ENCODE data around the gene KLHL14.

Gene KLHL14

DNA sequence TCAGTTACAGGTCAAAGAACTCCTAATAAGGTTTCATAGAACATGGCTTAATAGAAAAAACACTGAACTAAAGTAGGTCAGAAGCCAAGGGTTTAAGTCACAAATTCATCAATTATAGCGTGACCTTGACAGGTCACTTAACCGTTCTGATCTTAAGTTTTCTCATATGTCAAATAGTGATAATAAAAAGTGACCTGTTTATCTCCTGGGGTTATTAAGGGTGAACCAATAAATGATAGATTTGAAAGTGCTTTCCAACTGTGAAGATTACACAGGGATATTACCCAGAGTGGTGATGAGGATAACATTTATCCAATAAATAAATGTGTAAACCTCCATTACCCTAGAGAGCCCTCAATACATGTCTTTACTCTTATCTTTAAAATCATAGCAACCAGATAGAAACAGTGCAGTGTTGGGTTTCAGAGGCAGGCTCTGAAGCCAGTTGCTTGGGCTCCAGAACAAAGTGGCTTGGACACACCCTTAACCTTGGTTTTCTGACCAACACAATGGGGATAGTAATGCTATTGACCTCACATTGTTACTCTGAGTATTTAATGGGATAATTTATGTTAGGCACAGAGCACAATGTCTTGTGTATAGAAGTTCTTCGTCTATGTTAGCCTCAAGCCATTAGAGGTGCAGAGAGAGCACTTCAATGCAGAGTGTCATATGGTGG, 48.6 kb downstream of the KLHL14 start:
- no peak for DNase-seq (ENCODE audit: low read depth in 3 of 3, low spot score in 1 of 3)

DNA sequence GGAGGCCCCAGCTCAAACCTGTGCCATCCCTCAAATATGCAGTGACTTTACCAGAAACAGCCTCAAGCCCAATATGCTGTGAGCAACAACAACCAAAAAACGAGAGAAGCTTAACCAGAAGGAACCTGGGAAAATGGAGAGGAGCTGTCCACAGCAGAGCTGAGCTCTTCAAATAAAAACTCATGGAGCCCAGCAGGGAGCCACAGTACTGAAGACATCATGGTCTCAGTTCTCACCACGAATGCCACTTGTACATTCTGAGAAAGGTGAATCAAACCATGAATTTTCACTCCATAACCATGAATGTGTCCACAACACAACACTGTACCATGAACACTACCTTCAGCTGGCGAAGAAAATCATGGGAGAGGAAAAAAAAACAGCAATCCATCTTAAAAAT, 50.5 kb downstream of the KLHL14 start:
- DNase-seq (ENCODE audit: low read depth in 3 of 3, low spot score in 1 of 3): no peak

DNA sequence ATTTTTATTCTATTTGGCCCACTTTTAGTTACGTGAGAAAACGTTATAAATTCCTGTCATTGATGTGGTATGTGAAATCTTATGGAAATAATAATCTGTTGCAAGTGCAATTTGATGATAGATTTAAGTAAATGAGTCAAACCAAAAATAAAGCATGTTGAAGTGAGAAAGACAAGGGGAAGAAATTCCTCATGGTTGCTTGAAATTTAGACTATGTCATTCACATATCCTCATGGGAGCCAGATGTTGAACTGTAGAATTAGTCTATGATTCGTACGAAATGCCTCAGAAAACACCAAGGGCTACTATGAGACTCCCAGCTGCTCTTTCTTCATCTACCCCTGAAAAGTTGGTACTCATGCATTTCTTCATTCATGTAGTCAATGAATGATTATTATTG, 55.7 kb downstream of the KLHL14 start:
- DNase-seq (ENCODE audit: low read depth in 3 of 3, low spot score in 1 of 3): no peak

DNA sequence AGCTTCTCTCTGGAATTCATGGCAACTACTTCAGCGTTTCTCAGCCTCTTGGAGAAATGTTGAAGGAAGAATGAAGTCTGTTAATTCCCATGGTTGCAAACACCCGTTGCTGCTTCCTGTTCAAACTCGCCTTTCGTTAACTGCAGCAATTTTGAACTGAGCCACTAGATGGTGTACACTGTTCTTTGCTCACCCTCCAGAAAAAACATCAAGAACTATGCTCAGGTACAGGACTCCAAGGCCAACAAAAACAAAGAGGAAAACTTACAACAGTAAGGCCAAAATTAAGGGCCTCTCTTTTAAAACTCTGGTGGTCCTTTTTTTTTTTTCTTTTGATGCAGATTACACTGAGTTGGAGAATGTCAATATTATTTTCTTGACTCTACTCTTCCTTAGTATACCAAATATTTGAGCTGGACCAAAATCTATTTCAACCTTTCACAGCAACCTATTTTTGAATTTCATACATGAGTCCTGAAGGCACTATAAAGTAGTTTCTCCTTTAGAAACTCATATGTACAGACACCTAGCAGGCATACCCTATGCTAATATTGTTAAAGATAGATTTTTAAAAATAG, 58.2 kb downstream of the KLHL14 start:
- no peak for DNase-seq (ENCODE audit: low read depth in 3 of 3, low spot score in 1 of 3)

DNA sequence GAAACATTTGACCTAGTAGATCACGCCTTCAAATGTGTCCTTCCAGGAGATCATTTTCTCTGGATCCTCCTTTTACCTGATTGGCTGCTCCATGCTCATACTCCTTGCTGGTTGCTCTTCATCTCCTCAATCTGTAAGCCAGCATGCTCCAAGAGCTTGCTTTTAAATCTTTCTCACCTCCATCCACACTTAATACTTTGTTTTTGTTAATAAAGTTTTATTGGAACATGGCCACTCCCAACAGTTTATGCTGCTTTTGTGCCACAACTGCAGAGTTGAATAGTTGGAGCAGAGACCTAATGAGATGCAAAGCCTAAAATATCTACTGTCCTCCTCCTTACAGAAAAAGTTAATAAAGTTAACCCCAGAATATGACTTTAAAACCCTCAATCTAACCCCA, 60.0 kb downstream of the KLHL14 start:
- no peak for DNase-seq (ENCODE audit: low read depth in 3 of 3, low spot score in 1 of 3)

DNA sequence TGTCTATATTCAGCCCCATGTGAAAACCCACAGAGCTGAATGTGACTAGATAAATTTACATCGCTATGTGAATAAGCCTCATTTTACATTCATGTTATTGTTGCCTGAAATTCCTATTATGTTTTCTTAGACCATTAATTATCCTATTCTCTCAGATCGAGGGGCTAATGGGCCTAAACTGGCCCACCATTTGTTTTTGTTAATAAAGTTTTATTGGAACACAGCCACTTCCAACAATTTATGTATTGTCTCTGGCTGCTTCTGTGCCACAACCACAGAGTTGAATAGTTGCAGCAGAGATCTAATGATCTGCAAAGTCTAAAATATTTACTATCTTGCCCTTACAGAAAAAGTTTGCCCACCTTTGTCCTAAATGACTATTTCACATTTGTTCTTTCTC, 61.0 kb downstream of the KLHL14 start:
- no peak for DNase-seq (ENCODE audit: low read depth in 3 of 3, low spot score in 1 of 3)

DNA sequence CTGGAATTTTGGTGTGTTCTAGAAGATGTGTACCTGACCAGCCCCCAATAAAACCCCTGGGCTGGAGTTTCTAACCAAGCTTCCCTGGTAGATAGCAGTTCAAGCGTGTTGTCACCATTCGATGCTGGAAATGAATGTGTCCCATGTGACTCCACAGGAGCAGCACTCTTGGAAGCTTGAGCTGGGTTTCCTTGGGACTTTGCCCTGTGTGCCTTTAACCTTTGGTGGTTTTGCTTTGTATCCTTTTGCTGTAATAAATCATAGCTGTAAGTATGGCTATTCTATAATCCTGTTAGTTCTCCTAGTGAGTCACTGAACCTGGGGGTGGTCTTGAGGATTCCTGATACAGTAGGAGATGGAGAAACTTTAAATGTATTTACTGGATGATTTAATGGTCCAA, 65.2 kb downstream of the KLHL14 start:
- DNase-seq (ENCODE audit: low read depth in 3 of 3, low spot score in 1 of 3): no peak

DNA sequence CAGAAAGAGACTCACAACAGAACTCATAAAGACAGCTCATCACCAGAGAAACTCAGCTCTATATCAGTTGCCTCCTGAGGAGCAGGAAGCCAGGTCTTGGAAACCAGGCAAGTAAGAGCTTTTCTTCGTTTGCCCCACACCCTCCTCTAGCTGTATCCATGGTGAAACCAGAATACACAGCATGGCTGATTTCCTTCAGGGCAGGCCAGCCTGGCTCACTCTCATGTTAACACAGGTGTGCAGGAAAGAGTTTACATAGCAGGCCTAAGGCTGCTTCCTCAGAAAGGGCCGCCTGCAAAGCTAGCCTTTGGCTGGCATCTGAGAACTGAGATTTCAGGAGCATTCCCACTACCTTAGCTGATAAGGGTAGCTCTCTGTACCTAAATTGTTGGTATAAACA, 65.7 kb downstream of the KLHL14 start:
- DNase-seq (ENCODE audit: low read depth in 3 of 3, low spot score in 1 of 3): no peak

DNA sequence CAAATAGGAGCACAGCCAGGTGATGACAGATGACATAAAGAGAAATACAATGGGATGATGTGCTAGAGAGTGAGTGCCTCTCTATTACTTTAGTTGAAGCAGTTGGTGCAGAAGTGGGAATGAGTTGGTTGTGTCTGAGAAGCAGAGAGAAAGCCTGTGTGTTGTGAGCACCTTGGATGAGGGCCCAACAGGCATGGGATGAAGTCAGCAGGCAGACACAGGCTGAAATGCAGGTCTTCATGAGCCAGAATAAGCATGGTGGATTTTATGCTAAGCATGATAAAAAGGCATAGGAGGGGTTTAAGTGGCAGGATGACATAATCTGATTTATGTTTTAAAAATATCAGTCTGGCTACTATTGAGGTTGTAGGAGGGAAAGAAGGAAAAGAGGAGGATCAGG, 71.5 kb downstream of the KLHL14 start:
- no peak for DNase-seq (ENCODE audit: low read depth in 3 of 3, low spot score in 1 of 3)

DNA sequence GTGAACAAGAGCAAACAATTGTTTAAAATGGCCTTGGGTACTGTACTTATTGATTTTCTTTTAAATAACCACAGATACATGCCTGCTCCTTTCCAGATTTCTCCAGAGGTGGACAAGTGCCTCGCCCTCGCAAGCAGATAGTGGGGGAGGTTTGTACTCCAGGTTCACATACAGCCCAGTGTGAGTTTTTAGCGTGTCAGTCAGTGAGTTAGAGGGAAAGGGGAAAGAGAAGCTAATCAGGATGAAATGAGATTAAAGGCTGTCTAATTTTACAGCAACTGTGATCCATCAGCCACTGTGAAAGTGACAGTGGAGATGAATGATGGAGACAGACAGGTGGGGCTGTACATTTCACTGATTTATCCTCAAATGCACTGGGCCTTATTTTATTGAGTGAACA, 74.7 kb downstream of the KLHL14 start:
- DNase-seq (ENCODE audit: low read depth in 3 of 3, low spot score in 1 of 3): no peak

DNA sequence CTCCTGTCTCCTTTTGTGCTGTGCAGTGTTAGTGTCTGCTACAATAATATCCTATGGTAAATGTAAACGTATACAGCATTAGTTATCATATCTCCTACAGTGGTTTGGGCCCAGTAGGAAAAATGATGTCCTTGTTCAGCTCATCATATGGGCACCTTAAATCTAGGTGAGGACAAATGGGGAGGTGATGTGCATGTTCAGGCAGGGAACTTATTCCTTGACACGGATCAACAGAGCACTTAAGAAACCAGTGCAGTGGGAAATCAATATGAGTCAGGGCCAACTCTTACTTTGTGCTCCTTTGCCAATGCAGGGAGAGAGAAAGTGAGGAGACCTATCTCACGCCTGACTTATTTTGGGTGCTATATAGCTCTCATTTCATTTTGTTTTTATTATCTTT, 76.4 kb downstream of the KLHL14 start:
- no peak for DNase-seq (ENCODE audit: low read depth in 3 of 3, low spot score in 1 of 3)

DNA sequence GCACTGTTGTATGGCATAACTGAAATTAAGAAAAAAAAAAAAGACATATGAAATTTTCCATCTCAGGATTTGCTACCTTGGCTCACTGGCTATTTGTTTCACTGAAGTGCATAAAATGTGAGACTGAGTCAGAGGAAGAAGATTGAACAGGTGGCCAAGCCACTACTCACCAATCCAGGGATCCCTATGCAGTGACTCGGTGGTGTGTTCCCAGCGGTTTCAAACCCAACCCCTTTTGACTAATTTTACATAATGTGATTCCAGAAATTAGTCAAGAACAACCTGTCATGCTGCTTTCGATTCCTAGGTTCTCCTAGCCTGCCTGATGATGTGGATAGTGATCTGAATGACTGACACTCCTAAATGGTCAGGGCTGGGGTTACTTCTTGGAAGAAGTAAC, 77.3 kb downstream of the KLHL14 start:
- no peak for DNase-seq (ENCODE audit: low read depth in 3 of 3, low spot score in 1 of 3)

DNA sequence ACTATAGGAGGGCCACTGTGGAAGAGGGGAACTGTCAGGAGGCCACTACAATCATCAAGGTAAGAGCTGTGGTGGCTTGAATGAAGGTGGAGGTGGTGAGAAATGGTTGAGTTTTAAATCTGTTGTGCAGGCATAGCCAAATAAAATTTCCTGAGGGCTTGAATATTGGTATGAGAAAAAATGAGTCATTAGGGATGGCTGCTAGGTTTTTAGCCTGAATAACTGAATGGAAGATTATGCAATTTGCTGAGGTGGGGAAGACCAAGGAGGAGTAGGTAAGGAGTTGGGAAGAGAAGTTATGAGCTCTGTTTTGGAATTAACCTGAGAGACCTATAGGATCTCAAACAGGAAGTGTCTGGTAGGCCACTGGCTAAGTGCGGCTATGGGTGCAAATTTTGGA, 84.0 kb downstream of the KLHL14 start:
- DNase-seq (ENCODE audit: low read depth in 3 of 3, low spot score in 1 of 3): no peak

DNA sequence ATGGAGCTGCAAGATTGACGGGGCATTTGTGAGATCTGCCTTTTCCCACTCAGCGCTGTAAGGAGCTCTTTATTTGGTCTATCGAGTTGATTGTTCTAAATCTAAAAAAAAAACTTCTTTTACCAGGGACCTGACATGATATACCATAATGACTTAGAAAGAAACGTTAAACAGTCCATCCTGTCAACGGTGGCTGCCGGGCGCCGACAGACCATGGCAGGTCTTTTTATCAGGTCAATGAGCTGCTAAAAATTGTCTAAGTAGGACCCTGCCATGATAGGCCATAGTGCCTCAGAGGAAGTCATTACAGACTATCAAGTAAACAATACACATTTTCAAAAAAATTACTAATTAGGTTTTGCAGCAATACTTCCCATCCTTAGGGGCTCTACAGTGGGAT, 87.9 kb downstream of the KLHL14 start:
- no peak for DNase-seq (ENCODE audit: low read depth in 3 of 3, low spot score in 1 of 3)

DNA sequence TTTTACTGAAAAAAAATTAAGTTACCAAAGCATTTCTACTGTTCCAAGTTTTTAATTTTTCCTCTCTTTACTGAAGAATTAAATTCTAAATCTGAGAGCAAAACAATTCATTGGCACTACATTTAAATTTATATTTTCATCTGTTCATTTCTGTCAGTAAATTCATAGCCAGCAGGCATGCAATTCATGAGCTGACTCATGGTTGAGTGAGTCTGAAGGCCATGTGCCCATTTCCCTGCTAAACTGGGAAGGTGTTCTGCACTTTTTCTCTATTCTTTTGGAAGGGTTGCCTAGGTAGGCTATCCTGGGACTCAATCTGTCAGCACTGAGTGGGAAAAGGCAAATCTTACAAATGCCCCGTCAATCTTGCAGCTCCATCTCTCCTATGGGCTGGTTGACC, 88.7 kb downstream of the KLHL14 start:
- DNase-seq (ENCODE audit: low read depth in 3 of 3, low spot score in 1 of 3): no peak

DNA sequence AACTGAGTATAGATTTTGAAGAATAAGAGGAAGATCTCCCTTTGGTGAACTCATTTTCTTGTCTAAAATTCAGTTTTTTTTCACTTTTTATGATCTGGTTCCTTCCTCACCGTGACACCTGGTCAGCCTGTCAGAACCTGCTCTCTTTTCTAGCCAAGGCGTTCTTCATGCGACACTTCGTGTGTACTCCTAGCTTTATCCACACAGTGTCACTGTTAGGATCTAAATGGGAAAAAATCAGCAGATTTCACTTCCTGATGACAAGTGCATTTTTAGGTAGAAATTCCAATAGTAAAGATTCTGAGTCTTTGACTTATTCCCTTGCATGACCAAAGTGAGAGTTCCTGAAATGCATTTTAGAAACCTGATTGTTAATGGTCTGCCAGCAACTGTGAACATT, 89.8 kb downstream of the KLHL14 start:
- no peak for DNase-seq (ENCODE audit: low read depth in 3 of 3, low spot score in 1 of 3)

DNA sequence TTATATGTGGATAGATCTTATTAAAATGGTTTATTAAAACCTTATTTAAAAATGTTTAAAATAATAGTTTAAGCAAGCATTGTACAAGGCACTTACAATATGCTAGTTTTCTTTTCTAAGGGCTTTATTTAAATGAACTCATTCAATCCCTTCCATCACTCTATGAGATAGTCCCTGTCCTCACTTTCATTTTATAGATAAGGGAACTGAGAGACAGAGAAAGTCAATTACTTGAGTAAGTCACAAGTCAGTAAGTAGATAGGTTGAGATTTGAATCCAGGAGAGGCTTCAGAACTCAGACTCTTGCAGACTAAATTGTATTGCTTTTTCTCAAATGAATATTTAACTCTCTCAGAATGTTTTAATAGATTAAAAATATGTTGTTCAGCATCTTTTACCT, 95.2 kb downstream of the KLHL14 start:
- DNase-seq (ENCODE audit: low read depth in 3 of 3, low spot score in 1 of 3): no peak

DNA sequence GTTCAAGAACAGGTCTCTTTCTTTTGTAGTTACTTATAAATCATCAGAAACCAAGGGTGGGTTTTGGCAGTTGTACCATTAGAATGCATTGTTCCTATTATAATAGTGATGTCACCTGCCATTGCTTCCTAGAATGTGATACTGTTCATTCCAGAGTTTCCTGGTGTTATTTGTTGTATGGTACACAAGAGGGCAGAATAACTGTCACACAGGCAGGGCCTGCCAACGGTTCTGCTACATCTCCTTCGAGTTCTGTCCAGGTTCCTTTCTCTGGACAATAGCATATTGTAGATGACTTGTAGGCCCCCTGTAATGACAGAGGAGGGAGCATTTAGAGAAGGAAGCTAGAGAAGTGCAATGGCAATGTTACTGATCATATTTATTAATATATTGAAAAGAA, 98.3 kb downstream of the KLHL14 start:
- no peak for DNase-seq (ENCODE audit: low read depth in 3 of 3, low spot score in 1 of 3)

DNA sequence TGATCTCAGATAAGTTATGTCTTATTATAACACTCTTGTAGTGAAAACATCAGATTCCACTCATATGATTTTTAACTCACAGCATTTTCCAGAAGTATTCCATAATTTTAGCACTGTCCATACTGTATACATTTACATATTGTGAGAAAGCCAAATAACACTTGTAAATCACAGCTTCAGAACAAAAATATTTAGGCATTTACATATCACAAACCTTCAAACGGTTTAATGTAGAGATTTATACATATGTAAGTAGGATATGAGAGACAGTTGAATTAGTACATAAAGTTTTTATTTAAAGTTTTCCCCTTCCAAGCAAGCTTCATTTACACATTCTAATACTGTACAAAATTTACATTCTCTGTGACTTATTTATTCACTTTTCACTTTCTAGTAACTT, 100.4 kb downstream of the KLHL14 start:
- DNase-seq (ENCODE audit: low read depth in 3 of 3, low spot score in 1 of 3): no peak

DNA sequence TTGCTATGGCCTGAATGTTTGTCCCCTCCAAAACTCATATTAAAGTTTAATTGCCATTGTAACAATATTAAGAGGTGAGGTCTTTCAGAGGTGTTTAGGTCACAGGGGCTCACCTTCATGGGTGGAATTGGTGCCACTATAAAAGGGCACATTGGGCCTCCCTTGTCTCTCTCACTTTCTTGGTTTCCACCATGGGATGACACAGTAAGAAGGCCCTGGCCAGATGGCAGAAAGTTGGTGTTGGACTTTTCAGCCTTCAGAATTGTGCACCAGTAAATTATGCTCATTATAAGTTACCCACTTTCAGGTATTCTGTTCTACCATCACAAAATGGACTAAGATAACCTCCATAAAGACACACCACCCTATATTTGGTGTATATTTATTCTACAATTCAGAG, 102.1 kb downstream of the KLHL14 start:
- DNase-seq (ENCODE audit: low read depth in 3 of 3, low spot score in 1 of 3): no peak

DNA sequence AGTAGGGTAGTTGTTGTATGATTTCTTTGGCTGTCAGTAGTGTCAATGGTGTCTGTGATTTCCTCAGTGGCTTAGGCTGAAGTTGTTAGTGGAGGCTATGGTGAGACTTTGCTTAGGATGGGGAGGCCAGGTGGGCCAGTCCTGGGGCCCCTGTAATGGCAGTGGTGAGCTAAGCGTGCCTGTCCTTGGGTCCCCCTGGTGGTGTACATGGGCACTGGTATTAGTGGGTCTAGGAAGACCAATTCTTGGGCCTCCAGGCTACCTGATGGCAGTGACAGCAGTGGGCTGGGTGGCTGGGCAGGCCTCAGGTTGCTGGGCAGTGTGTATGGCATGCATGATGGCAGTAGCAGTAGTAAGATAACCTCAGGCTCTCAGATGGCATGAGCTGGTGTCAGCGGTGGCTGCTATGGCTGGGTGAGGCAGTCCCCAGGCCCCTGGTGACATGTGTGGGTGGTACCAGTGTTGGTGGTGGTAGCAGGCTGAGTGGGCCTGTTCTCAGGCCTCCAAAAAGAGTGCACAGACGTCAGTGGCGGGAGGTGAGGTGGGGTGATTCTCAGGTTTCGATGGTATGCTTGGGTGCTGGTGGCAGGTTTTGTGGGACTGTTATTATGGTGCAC, 103.2 kb downstream of the KLHL14 start:
- no peak for DNase-seq (ENCODE audit: low read depth in 3 of 3, low spot score in 1 of 3)

DNA sequence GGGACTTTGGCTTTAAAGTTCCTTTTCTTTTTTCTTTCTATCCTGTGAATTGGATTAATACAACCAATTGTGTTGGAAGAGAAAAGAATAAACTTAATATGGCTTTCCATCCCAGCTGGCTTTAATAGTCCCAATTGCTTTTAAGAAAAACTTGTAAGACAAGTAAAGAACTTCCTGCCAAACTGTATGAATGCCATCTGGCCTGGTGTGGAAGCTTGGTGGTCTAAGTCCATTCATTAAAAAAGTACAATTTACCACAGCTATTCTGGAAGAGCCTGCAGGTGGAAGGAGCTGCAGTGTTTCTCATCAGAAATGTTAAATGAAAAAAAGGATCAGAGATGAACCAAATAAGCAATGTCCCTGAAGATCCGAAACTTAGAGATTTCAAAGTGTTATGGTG, 103.9 kb downstream of the KLHL14 start:
- no peak for DNase-seq (ENCODE audit: low read depth in 3 of 3, low spot score in 1 of 3)
